ENCODE data around the gene POU6F2.

DNA sequence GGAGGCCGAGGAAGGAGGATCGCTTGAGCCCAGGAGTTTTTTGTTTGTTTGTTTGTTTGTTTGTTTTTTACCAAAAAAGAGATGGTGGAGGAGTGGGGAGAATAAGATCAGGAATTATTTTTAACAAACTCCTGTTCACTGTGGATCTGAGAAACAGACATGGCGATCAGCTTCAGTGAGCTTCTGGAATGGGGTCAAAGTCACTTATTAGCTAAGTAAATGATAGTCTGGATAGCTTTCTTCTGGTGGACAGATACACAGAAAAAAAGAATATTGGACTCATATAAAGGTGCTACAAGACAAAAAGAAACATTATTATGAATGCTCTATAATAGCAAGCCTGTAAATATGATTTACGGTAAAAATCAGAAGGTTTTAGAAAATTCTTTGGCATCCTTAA is 85.1 kb downstream of the POU6F2 start:
- TF ChIP-seq POLR2A (IDR thresholded peaks at IDR 0.05), result no peak
- no peak for TF ChIP-seq CTCF (IDR thresholded peaks at IDR 0.05)

Data from breast epithelium (tissue), 3 donors.